ENCODE results near the gene HYLS1. TPM values are rescaled to one million over a fixed set of nuclear protein-coding genes. Genes with fewer than 3 reads are reported as not detected.
"Not testable (repeated sequence)": the region's sequence is repeated elsewhere in the genome, so short reads cannot be mapped to it uniquely, and the experiment has no call there.

HYLS1 gene
- total RNA-seq, 1 experiment from 2014 or later = 15.4 TPM

DNA sequence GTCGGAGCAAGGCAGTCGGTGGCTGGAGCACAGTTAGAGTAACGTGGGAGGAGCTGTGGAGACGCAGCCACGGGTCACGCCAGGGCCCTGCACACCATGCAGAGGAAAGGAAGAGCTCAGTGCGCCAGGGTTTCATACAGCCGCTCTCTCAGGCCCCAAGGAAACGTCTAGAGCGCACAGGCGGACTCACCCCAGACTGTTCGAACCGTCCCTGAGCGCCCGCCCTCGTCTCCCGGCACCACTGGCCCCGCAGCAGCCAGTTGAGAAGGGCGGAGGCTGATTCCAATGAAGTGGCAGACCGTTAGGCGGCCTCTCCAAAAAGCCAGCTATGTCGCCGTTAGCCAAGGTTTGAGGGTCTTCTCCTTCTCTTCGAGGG is 483 bp upstream of the HYLS1 start:
- peak overlapping the region; percentile 87 for H3K4me3 ChIP-seq
- no peaks in the 10 kb centered on the region for H3K9me3 ChIP-seq (replicated peaks)
- no peaks in the 10 kb centered on the region for H3K27me3 ChIP-seq (replicated peaks)
- H3K4me1 ChIP-seq (replicated peaks) = peaks cover 26% of the 10 kb centered on the region
- peaks cover 11% of the 10 kb centered on the region for H3K36me3 ChIP-seq
- peak overlapping the region; percentile 93 for H3K27ac ChIP-seq
- peak; percentile 53 to 78 for DNase-seq (ENCODE audit: low read depth in 1 of 2, low spot score in 2 of 2)

DNA sequence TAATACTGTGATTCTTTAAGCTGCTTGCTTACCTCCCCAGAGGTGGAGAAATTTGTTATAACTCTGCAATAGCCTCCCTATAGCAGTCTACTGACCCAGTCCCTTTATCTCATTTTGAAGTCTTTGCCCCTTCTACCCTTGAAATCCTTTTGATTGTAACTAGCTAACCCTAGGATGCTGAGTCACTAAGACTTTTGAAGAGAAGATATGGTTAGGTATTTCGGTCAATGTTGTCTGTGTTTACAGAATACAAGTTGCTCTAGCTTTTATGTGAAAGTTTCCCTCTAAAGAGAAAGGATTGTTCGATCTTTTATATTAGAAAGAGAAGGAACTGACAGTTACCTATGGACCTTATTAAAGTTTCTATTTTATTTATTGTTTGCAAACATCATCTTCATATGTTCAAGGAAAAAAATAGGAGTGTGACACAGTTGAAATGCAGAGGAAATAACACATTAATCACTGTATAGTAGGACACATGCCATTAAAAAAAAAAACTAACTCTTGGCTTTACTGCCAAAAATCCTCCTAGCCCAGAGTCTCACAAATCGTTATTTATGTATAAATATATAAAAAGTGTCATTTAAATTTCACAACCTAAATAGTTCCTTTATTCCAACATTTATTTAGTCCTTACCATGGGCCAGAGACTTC is 3.1 kb downstream of the HYLS1 start:
- H3K9me3 ChIP-seq (replicated peaks) = no peaks in the 10 kb centered on the region

DNA sequence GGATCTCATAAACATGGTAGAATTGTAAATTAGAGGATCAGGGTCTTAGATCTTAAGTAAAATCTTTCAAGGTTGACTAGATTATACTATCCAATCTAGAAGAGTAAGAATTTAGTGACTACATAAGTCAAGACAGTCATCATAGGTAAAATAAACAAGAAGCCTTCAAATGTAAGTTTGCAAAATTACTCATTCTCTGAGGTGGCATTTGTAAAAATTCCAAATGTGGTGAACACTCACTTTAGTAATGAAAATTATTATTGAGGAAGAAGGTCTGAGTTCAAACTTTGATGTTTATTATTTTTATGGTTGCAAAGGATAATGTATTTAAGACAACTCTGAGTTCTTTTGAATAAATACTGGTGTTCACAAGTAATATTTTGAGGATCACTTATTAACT is 4.6 kb downstream of the HYLS1 start:
- peaks cover 27% of the 10 kb centered on the region for H3K36me3 ChIP-seq
- no peaks in the 10 kb centered on the region for H3K9me3 ChIP-seq (replicated peaks)
- peaks cover 30% of the 10 kb centered on the region for H3K4me1 ChIP-seq (replicated peaks)
- no peak overlapping the region for H3K27ac ChIP-seq
- no peaks in the 10 kb centered on the region for H3K27me3 ChIP-seq (replicated peaks)
- H3K4me3 ChIP-seq = no peak overlapping the region
- DNase-seq (ENCODE audit: low read depth in 1 of 2, low spot score in 2 of 2) = peak in 1 of 2 experiments; percentile 29

More for the DNA sequence above, 3.1 kb downstream of the HYLS1 start:
- Histone ChIP-seq H3K4me3 (no peak overlapping the region), H3K36me3 (peaks cover 24% of the 10 kb centered on the region), H3K4me1 (replicated peaks) (peaks cover 35% of the 10 kb centered on the region), H3K27ac (peak overlapping the region; percentile 31), H3K27me3 (replicated peaks) (no peaks in the 10 kb centered on the region)
- DNase-seq (ENCODE audit: low read depth in 1 of 2, low spot score in 2 of 2) = peak in 1 of 2 experiments; percentile 1

DNA sequence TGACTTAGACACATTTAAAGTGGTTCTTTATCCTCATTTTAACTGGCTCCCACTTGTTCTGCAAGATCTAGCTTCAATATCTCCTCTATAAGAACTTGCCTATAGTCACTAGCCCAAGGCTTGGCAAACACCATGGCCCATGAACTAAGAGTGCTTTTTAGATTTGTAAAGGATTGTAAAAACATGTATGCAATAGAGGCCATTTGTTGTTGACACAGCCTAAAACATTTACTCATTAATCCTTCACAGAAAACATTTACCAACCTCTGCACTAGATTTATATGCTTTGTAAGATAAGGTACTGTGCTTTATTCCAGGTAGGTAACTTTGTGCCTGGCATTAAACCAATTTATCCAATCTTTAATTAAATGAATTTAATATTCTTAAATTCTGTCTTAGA is 5.5 kb downstream of the HYLS1 start:
- H3K27ac ChIP-seq = no peak overlapping the region
- no peaks in the 10 kb centered on the region for H3K9me3 ChIP-seq (replicated peaks)
- DNase-seq (ENCODE audit: low read depth in 1 of 2, low spot score in 2 of 2) = no peak
- peaks cover 28% of the 10 kb centered on the region for H3K4me1 ChIP-seq (replicated peaks)
- no peak overlapping the region for H3K4me3 ChIP-seq
- H3K36me3 ChIP-seq = peaks cover 24% of the 10 kb centered on the region
- no peaks in the 10 kb centered on the region for H3K27me3 ChIP-seq (replicated peaks)

DNA sequence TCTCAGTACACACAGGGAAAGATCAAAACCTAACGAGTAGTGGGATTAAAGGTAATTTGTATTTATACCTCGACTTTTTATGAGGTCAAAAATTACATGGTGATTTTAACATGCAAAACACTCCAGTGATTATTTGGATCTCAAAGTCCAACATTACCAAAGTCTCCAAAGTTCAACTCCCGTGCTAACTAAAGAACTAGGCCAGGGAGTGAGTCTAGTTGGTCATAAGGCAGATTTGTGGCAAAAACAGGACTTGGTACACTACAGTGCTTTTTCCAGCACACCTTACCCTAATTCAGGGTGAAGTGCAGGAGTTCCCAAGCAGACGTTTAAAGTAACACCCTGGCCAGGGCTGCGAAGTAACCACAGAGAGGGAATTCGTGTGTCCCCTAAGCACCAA is 14.4 kb downstream of the HYLS1 start:
- Histone ChIP-seq H3K27me3 (replicated peaks) (peaks cover 6% of the 10 kb centered on the region; the same call in 1 of the 2 replicates), H3K9me3 (replicated peaks) (no peaks in the 10 kb centered on the region), H3K36me3 (peaks cover 27% of the 10 kb centered on the region), H3K4me1 (replicated peaks) (no peaks in the 10 kb centered on the region), H3K4me3 (no peak overlapping the region), H3K27ac (no peak overlapping the region)
- no peak for DNase-seq (ENCODE audit: low read depth in 1 of 2, low spot score in 2 of 2)

DNA sequence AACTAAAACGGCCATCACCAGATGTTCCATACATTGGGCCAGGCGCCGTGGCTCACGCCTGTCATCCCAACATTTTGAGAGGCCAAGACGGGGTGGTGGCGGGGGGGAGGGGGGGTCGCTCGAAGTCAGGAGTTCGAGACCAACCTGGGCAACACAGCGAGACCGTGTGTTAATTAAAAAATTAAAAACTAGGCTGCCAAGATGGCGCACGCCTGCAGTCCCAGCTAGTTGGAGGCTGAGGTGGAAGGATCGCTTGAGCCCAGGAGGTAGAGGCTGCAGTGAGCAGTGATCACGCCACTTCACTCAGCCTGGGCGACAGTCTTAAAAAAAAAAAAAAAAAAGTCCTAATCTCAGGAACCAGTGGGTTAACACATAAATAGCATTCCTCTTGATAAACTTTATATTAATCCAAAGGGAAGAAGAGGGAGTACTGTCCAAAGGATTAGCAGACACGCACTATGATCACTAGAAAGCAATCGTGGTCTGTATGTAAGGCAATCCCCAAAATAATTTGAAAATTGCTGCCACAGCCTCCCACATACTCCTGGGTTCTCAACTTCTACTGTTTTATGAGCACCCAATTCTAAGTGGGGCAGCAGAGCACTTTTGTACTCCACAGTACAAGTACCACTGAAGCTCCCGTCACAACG is 14.9 kb downstream of the HYLS1 start:
- Histone ChIP-seq H3K27ac (no peak overlapping the region), H3K27me3 (replicated peaks) (peaks cover 6% of the 10 kb centered on the region; the same call in 1 of the 2 replicates), H3K4me1 (replicated peaks) (no peaks in the 10 kb centered on the region), H3K36me3 (peaks cover 27% of the 10 kb centered on the region), H3K9me3 (replicated peaks) (no peaks in the 10 kb centered on the region), H3K4me3 (peak overlapping the region; percentile 51)
- DNase-seq (ENCODE audit: low read depth in 1 of 2, low spot score in 2 of 2) = no peak

DNA sequence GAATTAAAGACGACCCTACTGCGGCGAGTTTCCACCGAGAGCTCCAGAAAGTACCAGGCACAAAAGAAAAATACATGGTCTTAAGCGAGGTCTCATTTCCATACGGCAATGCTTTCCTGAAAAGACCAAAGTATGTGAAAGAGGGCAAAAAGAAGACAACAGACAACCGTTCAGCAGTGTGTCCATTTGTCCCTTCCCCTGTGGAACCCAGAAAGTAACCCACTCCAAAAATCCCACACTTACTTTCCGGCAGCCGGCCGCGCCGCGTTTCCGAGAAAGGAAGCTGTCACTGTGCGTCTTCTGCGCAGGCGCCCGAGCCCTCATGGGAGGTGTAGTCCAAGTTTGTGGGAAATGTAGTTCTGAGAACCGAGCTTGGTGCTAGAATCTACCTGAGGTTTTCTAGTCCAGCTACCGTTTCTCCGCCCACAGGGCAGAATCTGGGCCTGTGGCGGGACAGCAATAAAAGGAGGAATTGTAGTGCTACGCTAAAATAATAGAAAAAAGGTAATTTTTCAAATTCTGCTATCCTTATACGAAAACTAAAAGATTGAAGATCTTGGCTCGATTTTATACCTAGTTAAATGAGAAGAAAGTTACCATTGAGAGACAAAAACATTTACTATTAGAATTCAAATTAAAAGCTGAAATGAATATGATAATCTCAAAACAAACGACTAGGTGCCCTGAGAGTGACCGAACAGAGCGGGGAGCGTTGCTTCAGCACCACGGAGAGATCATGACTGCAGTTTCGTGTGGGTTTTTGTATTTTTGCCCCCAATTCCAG is 15.7 kb downstream of the HYLS1 start, which contains the start of gene PUS3:
TSS of gene PUS3 (minus strand) at position 280 of the 784 bp plus-strand sequence. CDS start 6,922 bp downstream, outside the sequence.
- Histone ChIP-seq H3K36me3 (peaks cover 24% of the 10 kb centered on the region), H3K4me1 (replicated peaks) (no peaks in the 10 kb centered on the region), H3K9me3 (replicated peaks) (no peaks in the 10 kb centered on the region), H3K4me3 (peak within 1 kb of the TSS; percentile 51), H3K27me3 (replicated peaks) (peaks cover 6% of the 10 kb centered on the region; the same call in 1 of the 2 replicates), H3K27ac (no peak within 1 kb of the TSS)
- peak; percentile 54 to 71 for DNase-seq (ENCODE audit: low read depth in 1 of 2, low spot score in 2 of 2)

DNA sequence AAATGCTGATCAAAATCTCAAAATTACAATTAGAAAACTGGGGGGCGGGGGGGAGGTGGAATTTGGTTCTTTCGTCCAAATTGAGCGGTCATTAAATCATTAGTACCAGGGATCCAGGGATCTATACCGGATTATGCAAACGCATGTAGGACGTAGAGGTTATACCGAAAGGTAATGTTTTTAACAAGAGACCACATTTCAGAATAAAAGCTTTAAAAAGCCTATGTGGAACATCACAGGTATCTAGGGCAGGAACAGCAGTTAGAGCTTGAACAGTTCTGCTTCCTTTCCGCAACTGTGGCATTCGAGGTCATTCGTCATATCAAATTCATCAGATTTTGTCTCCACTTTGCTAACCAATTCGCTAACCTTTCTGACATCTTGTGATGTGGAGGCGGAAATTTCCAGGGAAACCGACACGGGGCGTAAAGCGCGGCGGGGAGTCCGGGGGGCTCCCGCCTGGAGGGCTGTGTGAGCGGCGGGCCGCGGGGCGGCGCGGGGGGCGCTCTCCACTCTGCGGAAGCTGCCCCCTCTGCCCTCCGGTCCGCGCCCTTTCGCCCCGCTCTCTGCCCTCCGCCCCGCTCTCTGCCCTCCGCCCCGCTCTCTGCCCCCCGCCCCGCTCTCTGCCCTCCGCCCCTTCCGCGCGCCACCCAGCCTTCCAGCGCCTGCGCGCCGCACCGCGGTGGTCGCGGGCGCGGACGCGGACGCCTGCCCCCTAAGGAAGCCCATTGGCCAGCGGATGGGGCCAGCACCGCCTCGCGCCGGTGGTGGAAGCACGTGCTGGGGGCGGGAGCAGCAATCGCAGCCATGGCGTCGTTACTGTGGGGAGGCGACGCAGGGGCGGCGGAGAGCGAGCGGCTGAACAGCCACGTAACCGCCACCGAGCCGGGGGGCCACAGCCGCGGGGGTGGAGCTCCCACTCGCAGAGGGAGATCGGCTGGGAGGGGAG is 16.5 kb downstream of the HYLS1 start, which contains the start of gene DDX25:
TSS of gene DDX25 (plus strand) at position 798 of the 949 bp plus-strand sequence. CDS start at position 808, 10 bp downstream.
- peak within 1 kb of the TSS; percentile 51; the same call in 1 of the 2 replicates for H3K4me3 ChIP-seq

DNA sequence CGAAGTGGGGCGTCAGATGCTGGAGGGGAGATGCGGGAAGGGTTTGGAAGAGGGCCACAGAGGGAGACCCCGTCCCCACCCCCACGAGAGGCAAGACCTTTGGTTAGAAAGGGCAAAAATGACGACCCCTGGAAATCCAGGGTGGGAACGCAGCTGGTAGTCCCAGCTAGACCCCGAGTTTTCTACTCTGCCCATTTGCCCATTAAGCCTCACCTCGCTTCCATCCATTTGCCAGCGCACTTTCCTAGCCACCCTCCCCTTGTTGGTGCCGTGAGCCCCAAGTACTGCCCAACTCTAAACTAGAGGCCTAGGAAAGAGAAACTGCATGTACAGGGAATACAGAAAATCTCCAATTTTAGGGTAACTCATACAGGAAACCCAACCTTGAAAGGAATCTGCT is 17.2 kb downstream of the HYLS1 start:
- H3K27ac ChIP-seq = no peak overlapping the region
- no peaks in the 10 kb centered on the region for H3K9me3 ChIP-seq (replicated peaks)
- no peaks in the 10 kb centered on the region for H3K4me1 ChIP-seq (replicated peaks)
- H3K36me3 ChIP-seq = peaks cover 15% of the 10 kb centered on the region
- peaks cover 6% of the 10 kb centered on the region; the same call in 1 of the 2 replicates for H3K27me3 ChIP-seq (replicated peaks)
- H3K4me3 ChIP-seq = no peak overlapping the region
- DNase-seq (ENCODE audit: low read depth in 1 of 2, low spot score in 2 of 2) = no peak

More for the DNA sequence above, 16.5 kb downstream of the HYLS1 start, which contains the start of gene DDX25:
- Histone ChIP-seq H3K4me1 (replicated peaks) (no peaks in the 10 kb centered on the region), H3K36me3 (peaks cover 22% of the 10 kb centered on the region), H3K9me3 (replicated peaks) (no peaks in the 10 kb centered on the region), H3K27me3 (replicated peaks) (peaks cover 6% of the 10 kb centered on the region; the same call in 1 of the 2 replicates), H3K27ac (no peak within 1 kb of the TSS)
- DNase-seq (ENCODE audit: low read depth in 1 of 2, low spot score in 2 of 2) = no peak

DNA sequence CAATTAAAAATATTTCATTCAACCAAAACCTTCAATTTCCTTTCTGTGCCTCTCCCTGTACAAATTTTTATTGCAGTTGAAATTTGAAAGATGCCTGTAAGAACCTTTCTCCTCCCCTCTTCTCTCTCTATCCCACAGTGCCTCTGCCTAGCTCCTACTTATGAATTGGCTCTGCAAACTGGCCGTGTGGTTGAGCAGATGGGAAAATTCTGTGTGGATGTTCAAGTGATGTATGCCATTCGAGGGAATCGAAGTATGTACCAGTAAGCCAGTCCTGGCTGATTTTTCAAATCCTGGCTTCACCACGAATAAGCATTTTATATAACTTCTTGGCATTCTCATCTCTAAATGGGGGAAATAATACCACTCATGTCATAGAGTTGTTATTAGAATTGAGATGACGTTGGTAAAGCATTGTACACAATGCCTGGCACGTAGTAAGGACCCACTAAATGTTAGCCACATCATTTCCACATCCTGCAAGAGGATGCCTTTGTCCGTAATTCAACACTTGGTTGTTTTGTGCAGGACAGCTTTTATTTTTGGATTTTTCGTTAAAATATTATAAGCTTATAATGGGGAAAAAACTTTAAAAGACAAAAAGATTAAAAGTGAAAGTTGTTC is 22.9 kb downstream of the HYLS1 start:
- Histone ChIP-seq H3K4me1 (replicated peaks) (no peaks in the 10 kb centered on the region), H3K27me3 (replicated peaks) (no peaks in the 10 kb centered on the region; the same call in 1 of the 2 replicates), H3K27ac (no peak overlapping the region), H3K4me3 (no peak overlapping the region), H3K36me3 (no peaks in the 10 kb centered on the region), H3K9me3 (replicated peaks) (no peaks in the 10 kb centered on the region)
- DNase-seq (ENCODE audit: low read depth in 1 of 2, low spot score in 2 of 2) = no peak

DNA sequence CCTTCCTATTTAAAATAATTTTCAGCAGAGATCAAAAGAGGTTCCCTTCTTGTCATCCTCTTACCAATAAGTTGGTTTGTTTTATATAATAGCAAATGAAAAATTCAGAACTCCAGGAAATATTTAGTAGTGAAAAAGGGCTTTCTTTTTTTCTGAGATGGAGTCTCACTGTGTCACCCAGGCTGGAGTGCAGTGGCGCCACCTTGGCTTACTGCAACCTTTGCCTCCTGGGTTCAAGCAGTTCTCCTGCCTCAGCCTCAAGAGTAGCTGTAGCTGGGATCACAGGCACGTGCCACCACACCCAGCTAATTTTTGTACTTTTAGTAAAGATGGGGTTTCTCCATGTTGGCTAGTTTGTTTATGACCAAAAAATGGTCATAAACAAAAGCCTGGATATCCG is 27.1 kb downstream of the HYLS1 start:
- H3K4me3 ChIP-seq; H3K27me3 ChIP-seq (replicated peaks); DNase-seq (ENCODE audit: low read depth in 1 of 2, low spot score in 2 of 2); H3K4me1 ChIP-seq (replicated peaks); H3K9me3 ChIP-seq (replicated peaks); H3K27ac ChIP-seq; H3K36me3 ChIP-seq: not testable (repeated sequence)

DNA sequence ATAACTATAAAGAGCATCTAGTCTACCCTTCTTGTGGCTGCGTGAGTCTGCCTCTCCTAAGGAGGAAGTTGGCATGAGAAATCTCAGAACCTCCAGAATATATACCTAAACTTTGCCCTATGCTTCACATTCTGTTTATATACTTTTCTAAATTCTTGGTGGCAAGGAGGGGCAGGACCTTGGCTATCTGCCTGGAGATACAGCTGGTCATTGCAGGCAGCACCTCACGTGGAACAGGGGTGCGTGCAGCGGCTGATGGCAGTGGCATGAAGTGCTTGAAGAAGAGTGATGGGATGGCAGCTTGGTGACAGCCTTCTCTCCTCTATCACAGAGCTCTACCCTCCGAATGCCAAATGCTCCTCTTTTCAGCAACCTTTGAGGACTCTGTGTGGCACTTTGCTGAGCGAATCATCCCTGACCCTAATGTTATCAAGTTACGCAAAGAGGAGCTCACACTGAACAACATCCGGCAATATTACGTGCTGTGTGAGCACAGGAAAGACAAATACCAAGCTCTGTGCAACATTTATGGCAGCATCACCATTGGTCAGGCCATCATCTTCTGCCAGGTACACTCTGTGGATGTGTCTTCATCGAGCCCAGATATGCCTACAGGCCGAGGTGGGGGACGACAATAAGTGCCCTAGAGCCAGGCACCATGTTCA is 29.3 kb downstream of the HYLS1 start:
- Histone ChIP-seq H3K36me3 (no peaks in the 10 kb centered on the region), H3K27me3 (replicated peaks) (0 out of 2 replicates have a peak, but pooled peaks cover 4% of the 10 kb centered on the region), H3K4me3 (no peak overlapping the region), H3K9me3 (replicated peaks) (no peaks in the 10 kb centered on the region), H3K27ac (no peak overlapping the region), H3K4me1 (replicated peaks) (no peaks in the 10 kb centered on the region)
- no peak for DNase-seq (ENCODE audit: low read depth in 1 of 2, low spot score in 2 of 2)

Measured in SJSA1 (cell line).